Kasumi-1 (cell line): ENCODE measurements around the gene SH3BGRL2.
"Not testable (repeated sequence)": the region's sequence is repeated elsewhere in the genome, so short reads cannot be mapped to it uniquely, and the experiment has no call there.

Source experiments
- DNase-seq, 2 experiments: peaks; one replicate each; lab custom pipeline; 2025; lab: John Stamatoyannopoulos, UW

Gene SH3BGRL2

DNA sequence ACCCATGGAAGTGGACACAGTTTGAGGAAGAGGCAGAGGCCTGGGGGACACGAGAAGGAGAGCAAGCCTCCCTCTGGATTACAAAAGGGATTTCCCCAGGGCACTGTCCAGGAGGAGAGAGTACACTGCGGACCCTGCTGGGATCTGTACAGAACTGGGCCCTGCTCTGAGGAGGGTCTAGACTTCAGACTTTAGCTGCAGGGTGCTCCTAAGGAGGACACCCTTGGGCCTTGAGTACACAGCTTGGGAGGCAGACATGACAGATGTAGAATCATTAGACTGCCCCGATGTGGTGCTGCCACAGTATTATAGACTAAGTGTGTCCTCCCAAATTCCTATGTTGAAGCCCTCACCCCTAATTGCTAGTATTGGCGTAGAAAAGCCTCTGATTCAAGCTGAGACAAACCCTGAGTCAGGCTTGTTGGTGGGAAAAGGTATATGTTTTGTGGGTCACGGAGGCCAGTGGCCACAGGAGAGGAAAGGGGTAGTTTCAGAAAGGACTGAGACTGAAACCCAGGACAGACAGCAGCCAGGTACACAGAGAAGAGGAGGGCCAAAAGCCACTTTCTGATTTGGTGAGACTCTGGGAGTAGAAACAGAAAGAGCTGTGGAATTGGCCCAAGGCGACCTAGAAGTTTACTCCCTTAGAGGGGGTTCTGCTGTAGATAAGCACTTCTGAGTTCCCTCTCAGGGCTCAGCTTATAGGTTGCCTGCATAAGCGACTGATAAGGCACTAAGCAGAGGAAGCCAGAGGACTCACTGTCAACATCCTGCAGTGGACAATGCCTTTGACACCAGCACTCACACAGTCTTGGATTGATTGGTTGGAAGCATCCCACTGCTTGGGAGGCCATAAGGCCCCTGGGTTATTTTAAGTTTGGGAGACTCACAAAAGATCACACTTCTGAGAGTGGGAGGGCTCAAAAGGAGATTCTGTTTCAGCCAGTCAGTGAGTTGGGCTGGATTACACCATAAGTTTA is 16.5 kb upstream of the SH3BGRL2 start:
- DNase-seq = no peak

DNA sequence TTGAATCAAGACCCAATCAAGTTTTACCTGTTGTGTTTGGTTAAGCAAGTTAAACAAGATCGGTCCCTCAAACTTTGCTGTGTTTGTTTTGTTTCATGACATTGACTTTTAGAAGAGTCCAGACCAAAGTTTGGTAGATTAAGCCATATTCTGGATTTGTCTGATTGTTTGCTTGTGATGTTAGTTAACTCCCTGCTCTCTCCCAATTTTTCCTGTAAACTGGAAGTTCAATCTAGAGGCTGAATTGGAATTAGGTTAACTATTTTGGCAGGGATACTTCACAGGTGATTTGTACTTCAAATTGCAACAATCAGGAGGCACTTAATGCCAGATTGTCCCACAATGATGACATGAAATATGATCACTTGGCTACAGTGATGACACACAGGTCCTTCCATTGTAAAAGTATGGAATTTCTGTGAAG is 13.6 kb upstream of the SH3BGRL2 start:
- DNase-seq = no peak

DNA sequence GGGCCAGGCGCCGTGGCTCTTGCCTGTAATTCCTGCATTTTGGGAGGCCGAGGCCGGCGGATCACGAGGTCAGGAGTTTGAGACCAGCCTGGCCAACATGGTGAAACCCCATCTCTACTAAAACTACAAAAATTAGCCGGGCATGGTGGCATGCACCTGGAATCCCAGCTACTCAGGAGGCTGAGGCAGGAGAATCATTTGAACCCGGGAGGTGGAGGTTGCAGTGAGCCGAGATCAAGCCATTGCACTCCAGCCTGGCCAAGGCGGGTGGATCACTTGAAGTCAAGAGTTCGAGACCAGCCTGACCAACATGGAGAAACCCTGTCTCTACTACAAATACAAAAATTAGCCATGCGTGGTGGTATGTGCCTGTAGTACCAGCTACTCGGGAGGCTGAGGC is 12.7 kb upstream of the SH3BGRL2 start:
- not testable (repeated sequence) for DNase-seq

DNA sequence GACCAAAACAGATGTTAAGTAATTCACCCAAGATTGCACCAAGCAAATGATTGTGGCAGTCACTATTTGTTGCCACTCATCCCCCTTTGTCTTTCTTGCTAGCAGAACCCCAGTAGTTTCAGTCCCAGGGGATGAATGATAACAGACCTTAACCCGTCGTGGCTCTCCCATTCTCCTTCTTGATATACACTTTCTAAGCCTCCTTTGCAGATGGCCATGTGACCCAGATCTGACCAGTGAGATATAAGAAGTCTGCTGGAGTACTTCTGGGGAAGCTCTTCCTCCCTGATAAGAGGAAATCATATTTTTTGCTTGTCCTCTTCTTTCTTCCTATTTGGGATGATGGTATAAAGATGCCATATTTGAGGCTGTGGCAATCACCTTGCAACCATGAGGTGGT is 9.6 kb upstream of the SH3BGRL2 start:
- no peak for DNase-seq

DNA sequence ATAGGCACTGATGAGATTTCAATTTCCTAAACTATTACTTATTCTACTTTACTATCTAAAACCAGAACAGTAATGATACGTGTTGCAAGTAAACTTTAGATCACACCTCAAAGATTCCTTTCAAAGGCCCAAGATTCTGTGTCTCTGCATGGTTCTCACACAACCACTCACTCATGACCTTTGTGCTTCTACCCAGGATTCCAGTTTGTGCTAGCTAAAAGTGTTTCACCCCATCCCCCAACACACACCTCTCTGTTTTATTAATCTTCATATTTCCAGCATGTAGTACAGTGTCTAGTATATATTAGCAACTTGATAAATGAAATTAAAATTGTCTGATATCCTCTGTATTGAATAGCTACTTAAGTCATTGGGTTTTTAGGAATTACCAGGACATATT is 8.8 kb upstream of the SH3BGRL2 start:
- DNase-seq = no peak

DNA sequence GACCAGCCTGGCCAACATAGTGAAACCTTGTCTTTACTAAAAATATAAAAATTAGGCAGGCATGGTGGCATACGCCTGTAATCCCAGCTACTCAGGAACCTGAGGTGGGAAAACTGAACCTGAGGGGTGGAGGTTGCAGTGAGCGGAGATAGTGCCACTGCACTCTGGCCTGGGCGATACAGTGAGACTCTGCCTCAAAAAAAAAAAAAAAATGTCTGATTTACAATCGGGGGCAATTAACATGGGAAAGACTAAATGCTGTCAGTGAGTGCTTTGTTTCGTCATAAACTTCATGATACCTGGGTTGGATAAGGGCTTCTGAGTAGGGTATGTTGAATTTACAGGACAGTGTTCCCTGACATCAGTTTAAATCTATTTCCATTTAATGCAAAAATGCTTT is 8.0 kb upstream of the SH3BGRL2 start:
- DNase-seq = no peak

DNA sequence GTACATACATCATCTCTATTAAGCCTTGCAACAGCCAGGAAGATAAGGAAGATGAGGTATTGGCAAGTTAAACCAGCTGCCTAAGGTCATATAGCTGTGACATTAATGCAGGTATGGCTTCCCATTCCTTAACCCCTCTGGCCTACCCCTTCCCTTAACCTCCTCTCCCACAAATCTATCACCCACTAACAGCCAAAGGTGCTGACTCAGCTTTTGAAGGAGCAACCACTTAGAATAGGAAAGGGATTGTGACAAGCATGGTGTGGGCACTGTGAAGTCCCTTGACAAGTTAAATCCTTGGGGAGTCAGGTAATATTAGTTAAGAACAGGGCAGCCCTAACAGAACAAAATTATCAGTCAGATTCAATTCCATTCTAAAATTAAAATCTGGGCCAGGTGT is 5.4 kb upstream of the SH3BGRL2 start:
- DNase-seq = no peak

DNA sequence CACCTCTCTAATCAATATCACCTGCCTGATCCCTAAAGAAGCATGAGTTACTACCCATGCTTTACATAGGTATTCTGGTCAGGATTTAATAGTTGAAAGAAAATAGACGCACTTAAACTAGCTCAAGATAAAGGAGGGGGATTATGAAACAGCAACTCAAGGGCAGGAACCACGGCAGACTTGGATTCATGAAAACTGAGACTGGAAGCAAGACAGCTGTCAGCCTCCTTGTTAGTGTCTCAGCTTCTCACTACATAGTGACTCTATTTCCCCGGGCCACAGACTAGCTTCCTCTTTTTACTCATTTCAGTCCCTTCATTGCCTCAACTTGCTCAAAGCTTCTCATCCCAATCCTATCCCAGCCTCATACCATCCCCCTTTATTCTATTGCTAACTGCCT is 4.3 kb upstream of the SH3BGRL2 start:
- no peak for DNase-seq

DNA sequence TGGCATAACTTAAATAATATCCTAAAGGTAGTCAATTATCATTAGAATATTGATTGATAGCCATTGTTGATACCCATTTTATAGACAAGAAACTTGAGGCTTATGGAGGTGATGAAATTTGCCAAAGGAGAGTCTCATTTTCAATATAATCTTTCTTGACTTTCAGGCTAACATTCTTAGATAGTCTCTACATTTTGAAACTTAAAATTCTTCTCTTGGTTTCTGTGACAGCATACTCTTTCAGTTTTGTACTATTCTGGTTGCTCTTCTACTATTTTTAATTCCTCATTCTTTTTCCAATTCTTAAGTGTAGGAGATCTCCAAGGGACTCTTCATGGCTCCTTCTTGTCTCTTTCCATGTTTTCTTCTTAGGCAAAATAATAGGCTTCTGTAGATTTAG is 3.7 kb upstream of the SH3BGRL2 start:
- no peak for DNase-seq

DNA sequence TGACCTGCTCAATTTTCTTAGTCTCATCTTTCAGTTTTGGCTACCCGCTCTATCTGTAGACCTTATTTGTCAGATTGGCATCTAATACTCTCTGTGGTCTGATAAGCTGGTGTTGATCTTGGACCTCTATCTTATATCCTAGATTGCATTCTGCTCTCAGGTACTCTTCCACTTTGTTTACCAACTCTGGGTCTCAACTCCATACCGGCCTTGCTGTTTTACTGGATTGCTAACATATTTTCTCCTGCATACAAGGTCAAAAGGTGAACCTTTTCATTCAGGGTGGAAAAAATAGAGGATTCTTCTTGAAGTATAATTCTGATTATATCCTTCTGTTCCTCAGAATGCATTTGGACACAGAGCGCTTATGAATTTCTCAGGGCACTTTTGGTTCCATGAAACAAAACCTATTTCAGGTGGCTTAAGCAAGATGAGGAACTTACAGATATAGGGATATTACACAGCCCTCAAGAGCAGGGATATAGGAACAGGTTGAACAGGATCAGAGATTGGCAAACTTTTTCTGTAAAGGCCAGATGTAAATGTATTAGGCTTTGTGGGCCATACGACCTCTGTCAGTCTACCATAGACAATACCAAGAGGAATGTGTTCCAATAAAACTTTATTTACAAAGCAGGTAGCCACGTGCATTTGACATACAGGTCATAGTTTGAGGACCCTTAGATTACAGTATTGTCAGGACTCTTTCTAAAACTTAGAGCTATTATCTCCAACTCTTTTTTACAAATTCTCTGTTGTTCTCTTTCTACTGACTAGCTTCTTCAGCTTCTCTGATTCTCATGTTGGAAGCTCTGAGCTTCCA is 2.5 kb upstream of the SH3BGRL2 start:
- DNase-seq = no peak

DNA sequence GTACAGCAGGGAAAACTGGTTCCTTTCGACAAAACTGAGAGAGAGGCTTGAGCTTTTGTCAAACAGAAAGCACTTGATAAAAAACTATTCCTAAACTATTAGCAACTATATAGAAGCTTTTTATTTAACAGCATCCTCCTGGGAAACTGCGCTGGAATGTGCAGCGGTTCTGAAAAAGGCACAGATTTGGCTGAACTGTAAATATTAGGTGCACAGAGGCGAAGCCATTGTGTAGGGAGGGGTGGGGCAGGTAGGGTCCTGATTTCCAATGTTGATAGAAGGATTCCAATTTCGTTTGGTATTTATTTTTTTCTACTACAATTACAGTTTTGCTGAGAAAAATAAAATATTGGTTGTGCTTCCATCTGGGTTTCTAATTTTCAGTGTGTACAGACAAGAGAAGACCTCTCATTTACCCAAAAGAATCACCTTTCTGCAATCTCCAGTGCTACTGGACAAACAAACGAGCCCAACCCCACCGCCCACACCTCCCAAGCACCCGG is 698 bp upstream of the SH3BGRL2 start:
- DNase-seq = no peak

DNA sequence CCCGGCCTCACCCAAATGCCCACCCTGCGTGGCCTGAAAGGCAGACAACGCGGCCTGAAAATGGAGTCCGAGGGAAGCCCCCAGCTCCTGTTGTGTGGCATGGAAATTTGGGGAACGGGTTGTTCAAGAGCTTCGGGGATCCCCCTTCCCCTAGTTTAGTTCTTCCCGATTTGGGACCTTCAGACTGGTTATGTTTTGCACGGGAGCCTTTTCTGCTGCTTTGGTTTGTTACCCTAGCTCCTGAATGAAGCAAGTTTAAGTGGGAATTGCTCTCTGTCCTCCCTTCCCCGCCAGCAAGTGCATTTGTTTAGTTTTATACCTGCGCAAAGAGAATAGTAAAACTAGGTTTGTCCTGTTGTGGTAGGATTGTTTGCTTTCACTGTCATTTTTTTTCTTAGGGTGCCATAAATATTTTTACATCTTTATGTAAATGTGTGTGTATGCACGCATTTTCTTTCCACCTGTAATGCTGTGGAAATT is 604 bp downstream of the SH3BGRL2 start:
- no peak for DNase-seq

DNA sequence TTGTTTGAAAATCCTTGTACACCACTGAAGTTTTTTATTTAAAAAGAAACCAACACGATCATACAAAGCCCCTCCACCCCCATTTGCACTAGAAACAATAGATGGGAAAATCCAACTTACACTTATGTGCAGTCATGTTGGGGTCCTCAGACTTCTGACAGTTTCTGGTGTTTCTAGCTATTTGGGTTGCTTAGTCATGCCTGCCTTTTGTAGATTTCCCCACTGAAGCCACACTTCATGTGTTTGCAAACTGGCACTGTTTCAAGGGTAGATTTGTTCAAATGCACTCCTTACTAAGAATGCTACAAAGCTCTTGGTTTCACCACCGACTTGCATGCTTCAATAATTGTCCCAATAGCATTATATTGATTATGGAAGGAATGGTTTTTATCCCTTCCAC is 1.5 kb downstream of the SH3BGRL2 start:
- no peak for DNase-seq

DNA sequence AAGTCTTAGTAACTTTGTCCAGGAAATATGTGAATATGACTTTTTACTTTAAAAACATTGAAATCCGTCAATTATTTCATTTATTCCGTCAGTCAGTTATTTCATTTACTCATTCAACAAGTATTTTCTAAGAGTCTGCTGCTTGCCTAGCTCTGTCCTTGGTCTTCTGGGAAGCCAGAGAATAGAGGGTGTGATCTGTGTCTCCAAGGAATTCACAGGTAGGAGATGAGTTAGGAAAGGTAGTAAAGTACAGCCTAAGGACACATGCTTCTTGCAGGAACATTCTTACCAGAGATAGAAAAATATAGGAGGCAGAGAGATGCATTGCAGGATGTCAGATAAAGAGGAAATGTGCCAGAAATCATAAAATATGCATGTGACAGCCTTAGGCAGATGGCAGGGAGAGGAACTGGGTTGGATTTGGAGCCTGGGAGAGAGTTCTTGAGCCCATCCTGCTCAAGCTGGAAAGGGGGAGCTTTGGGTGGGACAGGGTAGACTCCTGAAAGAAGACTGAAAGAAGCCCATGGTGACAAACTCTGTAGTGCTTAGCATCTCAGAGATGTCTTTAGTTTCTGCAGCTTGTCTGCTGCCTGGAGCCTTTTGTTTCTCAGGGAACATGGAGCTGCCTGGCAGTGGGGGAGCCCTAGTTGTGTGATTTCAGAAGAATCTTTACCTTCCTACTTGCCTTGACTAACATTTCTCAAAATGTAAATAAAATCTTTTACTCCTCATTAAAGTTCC is 3.5 kb downstream of the SH3BGRL2 start:
- DNase-seq = no peak

DNA sequence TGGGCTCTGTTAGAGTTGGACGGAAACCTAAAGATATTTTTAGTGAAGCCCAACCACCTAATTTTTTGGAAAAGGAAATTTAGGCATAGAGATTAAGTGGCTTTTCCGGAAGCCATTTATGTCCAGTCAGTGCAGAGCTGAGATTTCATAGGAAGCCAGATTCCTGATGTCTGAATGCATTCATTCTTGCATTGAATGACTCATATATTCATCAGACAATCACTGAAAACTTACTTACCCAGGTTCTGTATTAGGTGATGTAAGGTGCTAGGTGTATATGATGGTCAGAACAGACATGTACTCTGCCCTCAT is 4.1 kb downstream of the SH3BGRL2 start:
- DNase-seq = no peak

DNA sequence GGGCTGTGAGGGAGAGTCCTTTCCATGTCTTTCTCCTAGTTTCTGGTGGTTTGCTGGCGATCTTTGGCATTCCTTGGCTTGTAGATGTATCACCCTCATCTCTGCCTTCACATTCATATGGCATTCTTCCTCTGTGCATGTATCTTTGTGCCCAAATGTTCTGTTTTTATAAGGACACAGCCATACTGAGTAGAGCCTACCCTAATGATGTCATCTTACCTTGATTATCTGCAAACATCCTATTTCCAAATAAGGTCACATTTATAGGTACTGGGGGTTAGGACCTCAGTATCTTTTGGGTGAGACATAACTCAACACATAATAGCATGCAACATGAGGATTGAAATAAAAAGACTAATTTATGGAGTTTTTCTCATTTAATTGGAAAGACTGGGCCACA is 5.5 kb downstream of the SH3BGRL2 start:
- DNase-seq = no peak

DNA sequence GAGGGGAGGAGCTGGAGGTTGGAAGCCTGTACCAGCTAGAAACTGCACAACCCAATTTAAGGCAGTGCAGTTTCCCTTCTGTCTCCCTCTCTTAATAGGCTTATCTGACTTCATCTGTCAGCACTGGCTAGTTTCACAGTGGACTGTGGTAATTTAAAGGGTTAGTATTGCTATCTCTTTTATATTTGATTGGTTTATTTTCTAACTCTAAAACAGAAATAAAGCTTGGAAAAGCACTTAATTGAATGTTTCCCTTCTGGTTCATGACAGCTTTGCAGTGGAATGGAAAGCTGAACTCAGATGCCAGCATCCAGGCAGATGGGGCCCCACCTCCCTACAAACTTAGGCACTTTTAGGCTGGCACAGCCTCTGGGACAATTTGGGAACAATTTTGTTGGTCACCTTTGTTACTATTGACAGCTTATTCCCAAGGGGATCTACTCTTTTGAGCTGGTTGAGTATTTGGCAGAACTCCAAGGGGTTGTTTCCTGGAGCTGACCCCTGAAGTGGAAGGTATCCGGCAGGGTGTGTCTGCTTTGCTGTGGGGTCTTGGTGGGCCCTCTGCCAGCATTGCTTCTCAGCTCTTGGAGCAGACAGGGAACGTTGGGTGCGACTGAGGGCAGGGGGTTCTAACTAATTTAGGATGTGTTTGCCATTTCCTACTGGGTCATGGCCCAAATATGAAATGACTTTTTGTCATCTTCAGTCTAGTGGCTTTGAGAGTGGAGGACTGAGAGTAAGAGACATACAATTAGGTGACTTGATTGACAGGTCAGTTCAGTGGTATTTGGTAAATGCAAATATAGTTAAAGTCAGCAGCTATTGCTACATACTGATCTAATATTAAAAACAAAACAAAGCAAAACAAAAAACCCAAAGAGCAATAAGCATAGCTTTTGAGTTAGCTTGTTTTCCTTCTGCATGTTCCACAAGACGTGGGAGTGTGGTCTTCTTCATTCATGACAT is 9.3 kb downstream of the SH3BGRL2 start:
- no peak for DNase-seq

DNA sequence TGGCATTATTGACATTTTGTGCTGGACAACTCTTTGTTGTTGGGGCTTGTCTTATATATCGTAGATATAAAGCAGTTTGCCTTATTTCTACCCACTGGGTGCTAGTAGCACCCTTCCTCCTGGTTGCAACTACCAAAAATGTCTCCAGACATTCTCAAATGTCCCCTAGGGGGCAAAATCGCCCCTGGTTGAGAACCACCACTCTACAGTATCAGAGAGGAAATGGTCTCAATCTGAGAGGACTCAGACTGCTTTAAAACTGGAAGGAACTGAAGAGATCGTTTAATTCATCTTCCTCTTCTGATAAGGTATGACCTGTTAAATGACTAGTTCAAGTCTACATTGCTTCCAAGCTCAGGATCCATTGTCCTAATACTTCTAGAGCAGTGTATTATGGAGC is 14.9 kb downstream of the SH3BGRL2 start:
- peak; percentile 15 to 25 for DNase-seq

DNA sequence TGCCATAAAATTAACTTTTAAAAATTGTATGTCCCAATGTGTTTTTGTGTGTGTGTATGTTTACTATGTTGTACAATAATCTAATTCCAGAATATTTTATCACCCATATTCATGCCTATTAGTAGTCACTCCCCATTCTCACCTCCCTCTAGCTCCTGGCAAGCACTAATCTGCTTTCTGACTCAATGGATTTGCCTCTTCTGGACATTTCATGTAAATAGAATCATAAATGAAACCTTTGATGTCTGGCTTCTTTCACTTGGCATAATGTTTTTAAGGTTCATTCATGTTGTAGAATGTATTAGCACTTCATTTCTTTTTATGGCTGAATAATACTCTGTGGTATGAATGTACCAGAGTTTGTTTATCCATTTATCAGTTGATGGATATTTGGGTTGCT is 15.4 kb downstream of the SH3BGRL2 start:
- DNase-seq = no peak

DNA sequence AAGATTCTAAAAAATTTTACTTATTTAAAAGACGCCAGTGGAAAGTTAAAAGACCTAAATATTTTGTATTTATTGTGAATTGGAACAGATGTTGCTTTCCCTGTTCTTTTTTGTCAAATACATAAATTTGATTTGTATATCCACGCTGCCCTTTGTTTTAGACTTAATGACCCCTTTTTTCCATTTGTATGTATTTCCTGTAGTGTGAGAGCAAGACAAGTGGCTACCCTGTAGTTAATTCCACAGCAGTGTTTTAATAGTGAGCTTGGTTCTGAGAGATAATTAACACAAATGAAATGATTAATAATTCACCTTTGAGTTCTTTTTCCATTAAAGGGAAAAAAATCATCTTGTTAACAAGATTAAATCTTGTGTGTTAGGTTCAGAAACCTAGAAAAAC is 16.6 kb downstream of the SH3BGRL2 start:
- no peak for DNase-seq

DNA sequence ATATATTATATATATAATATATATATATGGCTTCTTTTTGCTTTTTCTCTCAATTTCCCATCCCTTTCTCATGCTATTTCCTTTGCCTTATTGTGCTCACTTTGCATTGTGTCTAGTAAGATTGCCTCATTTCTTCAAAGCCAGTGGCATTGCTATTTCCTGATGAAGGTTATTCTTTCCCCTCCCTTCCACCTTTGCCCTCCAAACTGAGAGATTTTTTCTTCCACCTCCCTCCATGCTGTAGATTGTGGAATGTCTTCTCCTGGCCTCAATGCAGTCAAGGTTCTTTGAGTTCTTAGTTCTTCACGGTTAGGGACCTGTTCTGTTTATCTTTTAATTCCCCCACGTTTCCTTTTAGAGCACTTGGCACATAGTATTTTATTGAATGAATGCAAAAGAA is 17.2 kb downstream of the SH3BGRL2 start:
- no peak for DNase-seq
